LoVo (cell line): ENCODE results near the gene CRAMP1.

Experiments used
- DNase-seq: peaks from one replicate; pipeline ENCODE4 v3.0.0-alpha.2; 2016; ENCODE audit warnings: low spot score

CRAMP1 gene

GRCh38 chr16:1596516-1596915 lies 15.6 kb upstream of the CRAMP1 start:
- DNase-seq: no peak

- DNase-seq: no peak
Measured at GRCh38 chr16:1597154-1597553, 15.0 kb upstream of the CRAMP1 start.

- DNase-seq: no peak
Measured at GRCh38 chr16:1601031-1601430, 11.1 kb upstream of the CRAMP1 start.

- no peak for DNase-seq
Measured at GRCh38 chr16:1601489-1601888, 10.7 kb upstream of the CRAMP1 start.

- no peak for DNase-seq
Measured at GRCh38 chr16:1602285-1602684, 9.9 kb upstream of the CRAMP1 start.

- DNase-seq: no peak
Measured at GRCh38 chr16:1606774-1607173, 5.4 kb upstream of the CRAMP1 start.

GRCh38 chr16:1607971-1608370 lies 4.2 kb upstream of the CRAMP1 start:
- no peak for DNase-seq

GRCh38 chr16:1610071-1610898 lies 1.9 kb upstream of the CRAMP1 start:
- peak; percentile 92 for DNase-seq

GRCh38 chr16:1610899-1611632 lies 1.1 kb upstream of the CRAMP1 start:
- no peak for DNase-seq

- no peak for DNase-seq
Measured at GRCh38 chr16:1613211-1613622, 1.1 kb downstream of the CRAMP1 start.

GRCh38 chr16:1613728-1614455 lies 1.7 kb downstream of the CRAMP1 start:
- DNase-seq: no peak

GRCh38 chr16:1614456-1615102 lies 2.4 kb downstream of the CRAMP1 start:
- DNase-seq: no peak

- no peak for DNase-seq
Measured at GRCh38 chr16:1615761-1616160, 3.6 kb downstream of the CRAMP1 start.

- DNase-seq: no peak
Measured at GRCh38 chr16:1619976-1620375, 7.8 kb downstream of the CRAMP1 start.

- DNase-seq: no peak
Measured at GRCh38 chr16:1620391-1620790, 8.2 kb downstream of the CRAMP1 start.

- DNase-seq: no peak
Measured at GRCh38 chr16:1621851-1622250, 9.7 kb downstream of the CRAMP1 start.

GRCh38 chr16:1626327-1626726 lies 14.2 kb downstream of the CRAMP1 start:
- DNase-seq: no peak

GRCh38 chr16:1626776-1627175 lies 14.6 kb downstream of the CRAMP1 start:
- no peak for DNase-seq

GRCh38 chr16:1630450-1631213 lies 18.5 kb downstream of the CRAMP1 start:
- no peak for DNase-seq

GRCh38 chr16:1631230-1631629 lies 19.1 kb downstream of the CRAMP1 start:
- DNase-seq: no peak

- DNase-seq: no peak
Measured at GRCh38 chr16:1631931-1632637, 19.9 kb downstream of the CRAMP1 start.
